Natural killer cell treated with Interleukin-12 subunit alpha and Interleukin-12 subunit beta and Interleukin-15 and Interleukin-18, amount 100 ng/mL, for 72 hours (primary cell): ENCODE results near the gene KREMEN1. TPM values are rescaled to one million over a fixed set of nuclear protein-coding genes. Genes with fewer than 3 reads are reported as not detected.

Source experiments
- ATAC-seq, 2 donors: fragments of 150-1000 bp; cut with Tn5 transposase in 1 of 2; sonication (Bioruptor Pico), chemical (Tn5 transposase) in 1 of 2; 2 replicates each; pipeline ENCODE4 v1.10.0; 2021
- DNase-seq: peaks from one replicate; pipeline ENCODE4 v3.0.0; 2022; ENCODE audit warnings: low spot score
- H3K27ac Mint-ChIP-seq, 2 donors: 1 replicate in 1 of 2; 2 replicates in 1 of 2; pipeline ENCODE4 v1.8.0; 2022; ENCODE audit warnings: mixed read lengths in 2 of 2, mild to moderate bottlenecking in 1 of 2, moderate library complexity in 1 of 2
- H3K27me3 Mint-ChIP-seq, 2 donors: 1 replicate in 1 of 2; 2 replicates in 1 of 2; pipeline ENCODE4 v1.8.0; 2022; ENCODE audit warnings: mixed read lengths in 2 of 2
- H3K36me3 Mint-ChIP-seq: one replicate; pipeline ENCODE4 v1.8.0; 2022; ENCODE audit warnings: mixed read lengths
- H3K4me1 Mint-ChIP-seq, 2 donors: 1 replicate in 1 of 2; 2 replicates in 1 of 2; pipeline ENCODE4 v1.8.0; 2022; ENCODE audit warnings: low read depth in 2 of 2, mixed read lengths in 2 of 2, mild to moderate bottlenecking in 1 of 2
- H3K4me3 Mint-ChIP-seq: one replicate; pipeline ENCODE4 v1.8.0; 2022; ENCODE audit warnings: mixed read lengths
- H3K9me3 Mint-ChIP-seq: 2 replicates; pipeline ENCODE4 v1.8.0; 2022; ENCODE audit warnings: mixed read lengths
- total RNA-seq, 2 donors: library from RNA; stranded (reverse); gene quantifications; one replicate each; pipeline ENCODE4 v1.2.3, GENCODE V29; 2022

Gene KREMEN1
- total RNA-seq, 2 donors from 2014 or later, result 0.17 to 0.59 TPM

- Mint-ChIP-seq H3K9me3 (no peaks in the 10 kb centered on the region), H3K36me3 (no peaks in the 10 kb centered on the region), H3K4me1 (peaks cover 4 to 6% of the 10 kb centered on the region in 2 donors), H3K27me3 (no peaks in the 10 kb centered on the region), H3K27ac (no peak overlapping the region), H3K4me3 (no peak overlapping the region)
- ATAC-seq, result no peak
- no peak for DNase-seq
Observed at GRCh38 chr22:29126670-29127395, 54.0 kb downstream of the KREMEN1 start.

DNA sequence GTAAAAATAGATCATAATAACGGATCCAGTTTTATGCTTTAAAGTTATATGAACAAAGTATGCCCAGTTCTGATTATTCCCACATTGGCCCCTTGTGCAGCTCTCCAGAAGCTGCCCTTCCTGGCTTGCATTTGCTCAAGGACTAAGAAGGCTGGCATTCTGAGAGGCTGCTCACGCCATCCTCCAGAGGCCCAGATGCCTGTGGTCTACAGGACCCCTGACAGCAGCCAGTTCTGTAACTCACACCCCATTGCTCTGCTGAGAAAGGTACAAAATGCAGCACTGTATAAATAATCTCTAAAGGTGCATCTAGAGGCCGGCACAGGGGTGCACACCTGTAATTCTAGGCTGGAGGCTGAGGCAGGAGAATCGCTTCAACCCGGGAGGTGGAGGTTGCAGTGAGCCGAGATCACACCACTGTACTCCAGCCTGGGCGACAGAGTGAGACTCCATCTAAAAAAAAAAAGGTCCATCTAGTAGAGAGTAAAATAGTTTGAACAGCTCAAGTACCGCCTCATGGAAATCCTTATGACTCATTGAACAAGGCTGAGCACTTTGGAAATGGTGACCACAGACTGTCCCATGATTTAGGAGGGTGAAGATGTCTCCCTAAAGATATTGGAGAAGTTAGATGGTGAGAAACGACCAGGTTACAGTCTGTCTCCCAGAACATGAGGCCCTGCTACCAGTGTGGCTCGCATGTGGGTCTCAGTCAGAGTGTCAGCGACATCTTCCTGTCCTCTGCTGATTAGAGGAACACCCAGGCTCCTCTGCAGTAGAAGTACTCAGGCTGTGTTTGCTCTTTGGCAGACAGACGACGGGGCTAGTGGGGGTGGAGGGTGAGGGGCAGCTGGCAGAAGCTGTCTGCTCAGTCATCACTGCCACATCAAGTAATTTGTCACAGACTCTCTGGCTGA lies 56.3 kb downstream of the KREMEN1 start:
- H3K4me1 Mint-ChIP-seq, result no peaks in the 10 kb centered on the region
- H3K36me3 Mint-ChIP-seq, result no peaks in the 10 kb centered on the region
- H3K27ac Mint-ChIP-seq, result no peak overlapping the region
- no peak overlapping the region for H3K4me3 Mint-ChIP-seq
- ATAC-seq, result peak; percentile 20 to 44
- H3K9me3 Mint-ChIP-seq, result no peaks in the 10 kb centered on the region
- peaks cover 4 to 8% of the 10 kb centered on the region in 2 donors for H3K27me3 Mint-ChIP-seq
- DNase-seq, result no peak

DNA sequence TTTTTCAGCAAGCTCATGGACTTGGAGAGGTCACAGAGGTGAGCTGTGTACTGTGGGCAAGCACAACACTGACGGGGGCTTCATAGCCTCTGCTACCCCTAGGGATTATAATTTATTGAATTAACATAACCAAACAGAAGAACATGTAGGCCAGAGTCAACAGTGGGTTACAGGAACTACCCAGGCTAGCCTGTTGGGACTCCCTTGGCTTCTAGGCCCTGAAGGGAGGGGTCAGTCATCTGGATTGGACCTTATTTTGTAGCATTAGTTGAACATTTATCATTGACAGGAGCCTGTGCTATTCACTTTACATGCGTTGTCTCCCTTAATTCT lies 56.9 kb downstream of the KREMEN1 start:
- H3K27ac Mint-ChIP-seq, result no peak overlapping the region
- H3K27me3 Mint-ChIP-seq, result peaks cover 9 to 15% of the 10 kb centered on the region in 2 donors
- no peaks in the 10 kb centered on the region for H3K36me3 Mint-ChIP-seq
- DNase-seq, result no peak
- H3K4me1 Mint-ChIP-seq, result no peaks in the 10 kb centered on the region
- peak; percentile 38 to 51 for ATAC-seq
- no peak overlapping the region for H3K4me3 Mint-ChIP-seq
- no peaks in the 10 kb centered on the region for H3K9me3 Mint-ChIP-seq

DNA sequence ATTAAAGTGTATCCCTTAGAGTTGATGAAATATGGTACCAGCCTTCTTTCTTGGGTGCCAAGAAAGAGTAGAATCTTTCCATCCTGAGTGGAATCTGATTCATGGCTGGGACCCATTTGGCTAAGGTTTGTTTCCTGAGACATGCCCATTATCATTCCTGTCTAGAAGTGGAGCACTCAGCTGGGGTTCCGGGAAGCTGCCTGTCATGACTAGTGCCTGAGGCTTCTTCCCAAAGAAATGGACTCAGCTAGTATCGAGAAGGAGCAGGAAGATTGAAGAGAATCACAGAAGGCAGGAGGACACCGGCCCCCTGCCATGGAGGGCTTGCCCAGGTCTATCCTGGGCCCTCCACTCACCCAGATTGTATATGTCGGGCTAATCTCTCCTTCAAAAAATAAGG lies 57.6 kb downstream of the KREMEN1 start:
- Mint-ChIP-seq H3K9me3 (no peaks in the 10 kb centered on the region), H3K4me3 (no peak overlapping the region), H3K36me3 (no peaks in the 10 kb centered on the region), H3K4me1 (no peaks in the 10 kb centered on the region), H3K27ac (no peak overlapping the region), H3K27me3 (peaks cover 11 to 22% of the 10 kb centered on the region in 2 donors)
- DNase-seq, result no peak
- no peak for ATAC-seq

DNA sequence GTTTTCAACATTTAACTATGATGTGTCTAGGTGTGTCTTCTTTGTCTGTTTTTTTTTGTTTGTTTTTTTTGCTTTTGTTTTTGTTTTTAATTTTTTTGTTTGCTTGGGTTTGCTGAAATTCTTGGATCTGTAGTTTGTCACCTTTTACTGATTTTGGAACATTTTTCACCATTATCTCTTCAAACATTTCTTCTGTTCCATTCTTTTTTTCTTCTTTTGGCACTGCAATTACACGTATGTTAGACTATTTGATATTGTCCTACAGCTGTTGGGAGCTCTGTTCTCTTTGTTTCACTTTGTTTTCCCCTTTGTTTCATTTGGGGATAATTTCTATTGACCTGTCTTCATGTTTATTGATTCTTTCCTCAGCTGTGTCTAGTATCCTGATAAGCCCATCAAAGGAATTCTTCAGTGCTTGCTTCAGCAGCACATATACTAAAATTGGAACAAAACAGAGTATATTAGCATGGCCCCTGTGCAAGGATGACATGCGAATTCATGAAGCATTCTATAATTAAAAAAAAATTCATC lies 60.8 kb downstream of the KREMEN1 start:
- ATAC-seq (no peak), DNase-seq (no peak)
- Mint-ChIP-seq H3K4me3 (no peak overlapping the region), H3K36me3 (no peaks in the 10 kb centered on the region), H3K27ac (no peak overlapping the region), H3K9me3 (no peaks in the 10 kb centered on the region), H3K4me1 (no peaks in the 10 kb centered on the region), H3K27me3 (peaks cover 11 to 24% of the 10 kb centered on the region in 2 donors)

- ATAC-seq, result no peak
Observed at GRCh38 chr22:29134448-29134847, 61.6 kb downstream of the KREMEN1 start.

DNA sequence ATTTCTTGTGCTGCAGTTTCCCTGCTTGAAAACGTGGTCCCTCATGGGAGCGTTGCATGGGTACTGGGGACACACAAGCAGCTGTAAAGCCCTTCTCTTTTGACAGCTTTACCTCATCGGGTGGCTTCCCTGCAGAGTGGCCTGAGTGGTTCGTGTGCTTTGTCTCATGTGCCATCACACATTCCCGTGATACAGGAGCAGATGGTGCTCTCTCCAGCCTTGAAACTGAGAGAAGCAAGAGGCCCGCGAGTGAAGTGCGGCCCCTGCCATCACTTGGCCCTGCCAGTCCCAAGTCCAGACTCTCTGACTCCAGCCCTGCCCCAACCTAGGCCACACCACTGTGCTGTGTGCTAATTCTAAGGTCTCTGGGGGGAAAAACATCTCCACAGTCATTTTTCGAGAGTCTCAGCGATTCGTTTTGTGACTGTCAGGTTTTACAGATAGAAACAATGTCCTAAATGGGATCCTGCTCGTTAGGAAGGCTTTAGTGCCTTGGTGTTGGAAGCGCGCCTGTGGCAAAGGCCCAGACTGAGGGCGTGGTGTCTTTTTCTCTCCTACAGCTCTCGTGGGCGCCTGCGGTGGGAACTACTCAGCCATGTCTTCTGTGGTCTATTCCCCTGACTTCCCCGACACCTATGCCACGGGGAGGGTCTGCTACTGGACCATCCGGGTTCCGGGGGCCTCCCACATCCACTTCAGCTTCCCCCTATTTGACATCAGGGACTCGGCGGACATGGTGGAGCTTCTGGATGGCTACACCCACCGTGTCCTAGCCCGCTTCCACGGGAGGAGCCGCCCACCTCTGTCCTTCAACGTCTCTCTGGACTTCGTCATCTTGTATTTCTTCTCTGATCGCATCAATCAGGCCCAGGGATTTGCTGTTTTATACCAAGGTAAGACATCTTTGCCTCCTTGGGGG lies 64.2 kb downstream of the KREMEN1 start:
- H3K4me3 Mint-ChIP-seq, result no peak overlapping the region
- H3K36me3 Mint-ChIP-seq, result no peaks in the 10 kb centered on the region
- no peak for DNase-seq
- H3K27ac Mint-ChIP-seq, result no peak overlapping the region
- H3K9me3 Mint-ChIP-seq, result no peaks in the 10 kb centered on the region
- peaks cover 14 to 27% of the 10 kb centered on the region in 2 donors for H3K27me3 Mint-ChIP-seq
- H3K4me1 Mint-ChIP-seq, result no peaks in the 10 kb centered on the region
- ATAC-seq, result no peak

More at GRCh38 chr22:29134448-29134847, 61.6 kb downstream of the KREMEN1 start:
- no peak for DNase-seq
- no peak overlapping the region for H3K27ac Mint-ChIP-seq
- no peaks in the 10 kb centered on the region for H3K9me3 Mint-ChIP-seq
- no peaks in the 10 kb centered on the region for H3K36me3 Mint-ChIP-seq
- H3K4me1 Mint-ChIP-seq, result no peaks in the 10 kb centered on the region
- H3K4me3 Mint-ChIP-seq, result no peak overlapping the region
- H3K27me3 Mint-ChIP-seq, result peaks cover 14 to 24% of the 10 kb centered on the region in 2 donors

DNA sequence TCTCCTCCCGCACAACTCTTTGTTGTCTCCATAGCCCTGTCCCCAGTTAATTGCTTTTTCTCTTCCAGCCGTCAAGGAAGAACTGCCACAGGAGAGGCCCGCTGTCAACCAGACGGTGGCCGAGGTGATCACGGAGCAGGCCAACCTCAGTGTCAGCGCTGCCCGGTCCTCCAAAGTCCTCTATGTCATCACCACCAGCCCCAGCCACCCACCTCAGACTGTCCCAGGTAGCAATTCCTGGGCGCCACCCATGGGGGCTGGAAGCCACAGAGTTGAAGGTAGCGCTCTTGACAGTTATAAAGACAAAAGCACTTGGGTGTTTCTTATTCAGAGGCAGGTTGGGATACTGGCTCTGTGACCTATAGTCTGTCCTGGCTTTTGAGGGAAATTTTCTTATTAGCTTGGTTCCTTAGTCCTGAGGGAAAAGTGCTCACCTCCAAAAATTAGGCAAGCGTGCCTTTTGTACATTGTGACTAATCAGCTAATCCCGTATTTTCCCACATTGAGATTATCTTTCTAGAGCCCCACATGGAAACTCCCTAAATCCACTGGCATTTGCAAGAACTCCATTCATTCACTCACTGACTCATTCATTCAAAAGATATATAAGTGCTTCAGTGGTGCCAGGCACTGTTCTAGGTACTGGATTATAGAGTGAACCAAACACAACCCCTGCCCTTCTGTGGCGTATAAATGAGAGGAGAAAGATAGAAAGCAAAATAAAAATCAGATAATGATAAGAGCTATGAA lies 65.9 kb downstream of the KREMEN1 start:
- H3K27ac Mint-ChIP-seq, result no peak overlapping the region
- H3K36me3 Mint-ChIP-seq, result no peaks in the 10 kb centered on the region
- ATAC-seq (no peak), DNase-seq (no peak)
- no peaks in the 10 kb centered on the region for H3K4me1 Mint-ChIP-seq
- H3K9me3 Mint-ChIP-seq, result no peaks in the 10 kb centered on the region
- peaks cover 11 to 27% of the 10 kb centered on the region in 2 donors for H3K27me3 Mint-ChIP-seq
- H3K4me3 Mint-ChIP-seq, result no peak overlapping the region

DNA sequence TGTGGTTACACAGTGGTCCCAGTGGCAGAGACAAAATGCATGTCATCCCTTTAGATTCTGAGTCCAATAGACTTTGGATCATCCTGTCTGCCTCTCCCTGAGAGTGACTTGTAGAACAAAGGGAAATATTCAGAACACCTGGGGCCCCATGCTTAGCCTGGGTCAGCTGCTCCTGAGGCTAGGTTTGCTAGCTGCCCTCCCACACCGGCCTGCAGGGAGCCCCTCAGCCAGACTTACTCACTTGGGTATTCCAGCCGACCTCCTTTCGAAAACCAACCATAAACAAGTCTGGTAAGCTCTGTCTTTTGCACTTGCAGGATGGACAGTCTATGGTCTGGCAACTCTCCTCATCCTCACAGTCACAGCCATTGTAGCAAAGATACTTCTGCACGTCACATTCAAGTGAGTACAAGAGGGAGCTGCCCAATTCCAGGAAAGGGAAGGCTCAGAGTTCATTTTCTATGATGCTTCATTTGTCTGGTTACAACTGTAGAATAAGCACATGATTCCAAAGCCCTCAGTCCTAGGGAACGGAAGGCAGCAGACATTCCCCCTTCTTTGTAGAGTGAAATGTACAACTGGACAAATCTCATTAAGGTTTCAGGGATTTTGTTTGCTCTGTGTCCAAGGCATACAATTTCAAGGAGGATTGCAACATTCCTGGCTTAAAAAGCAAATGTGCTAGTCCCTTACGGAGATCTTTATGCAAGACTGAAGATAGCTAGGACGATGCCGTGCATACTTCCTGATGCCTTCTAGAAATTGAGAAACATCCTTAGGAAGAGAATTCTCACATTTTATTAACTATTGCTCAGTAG lies 67.3 kb downstream of the KREMEN1 start:
- DNase-seq (no peak), ATAC-seq (no peak)
- H3K36me3 Mint-ChIP-seq, result no peaks in the 10 kb centered on the region

GRCh38 chr22:29141078-29141688 lies 68.3 kb downstream of the KREMEN1 start:
- Mint-ChIP-seq H3K9me3 (no peaks in the 10 kb centered on the region), H3K4me1 (no peaks in the 10 kb centered on the region), H3K4me3 (no peak overlapping the region), H3K27me3 (peaks cover 2 to 8% of the 10 kb centered on the region in 2 donors), H3K27ac (no peak overlapping the region), H3K36me3 (no peaks in the 10 kb centered on the region)
- no peak for ATAC-seq
- DNase-seq, result no peak

More for the DNA sequence above, 67.3 kb downstream of the KREMEN1 start:
- Mint-ChIP-seq H3K27me3 (peaks cover 2 to 13% of the 10 kb centered on the region in 2 donors), H3K9me3 (no peaks in the 10 kb centered on the region), H3K4me3 (no peak overlapping the region), H3K4me1 (no peaks in the 10 kb centered on the region), H3K27ac (no peak overlapping the region)

GRCh38 chr22:29142116-29142515 lies 69.3 kb downstream of the KREMEN1 start:
- H3K27ac Mint-ChIP-seq, result no peak overlapping the region
- H3K27me3 Mint-ChIP-seq, result peaks cover 2 to 8% of the 10 kb centered on the region in 2 donors
- ATAC-seq, result no peak
- no peak for DNase-seq
- no peaks in the 10 kb centered on the region for H3K36me3 Mint-ChIP-seq
- H3K9me3 Mint-ChIP-seq, result no peaks in the 10 kb centered on the region
- no peak overlapping the region for H3K4me3 Mint-ChIP-seq
- no peaks in the 10 kb centered on the region for H3K4me1 Mint-ChIP-seq
